Mucosa of gallbladder (tissue), 1 donor: ENCODE data around the gene BLMH. TPM values are rescaled to one million over a fixed set of nuclear protein-coding genes. Genes with fewer than 3 reads are reported as not detected.

Source experiments
- DNase-seq: peaks from one replicate; pipeline ENCODE4 v3.0.0-alpha.2; 2020; ENCODE audit warnings: low spot score
- total RNA-seq: library from RNA; stranded (reverse); gene quantifications from one replicate; pipeline ENCODE4 v1.2.1, GENCODE V29; 2021
- donor health status: DM: no; HTN: no; CAD: no.

BLMH gene
- 30.2 TPM for total RNA-seq

- DNase-seq = peak; percentile 79
Observed at GRCh38 chr17:30291543-30292285, at the start of gene BLMH. TSS of gene BLMH (minus strand) at chr17:30291944. CDS start at chr17:30291819, 125 bp downstream.

- DNase-seq = no peak
Observed at GRCh38 chr17:30340801-30341356, 49.1 kb upstream of the BLMH start.

GRCh38 chr17:30339086-30339485, 47.3 kb upstream of the BLMH start:
- no peak for DNase-seq

- DNase-seq = no peak
Observed at GRCh38 chr17:30337393-30337999, 45.8 kb upstream of the BLMH start.

- no peak for DNase-seq
Observed at GRCh38 chr17:30336369-30337171, 44.8 kb upstream of the BLMH start.

GRCh38 chr17:30334421-30334820, 42.7 kb upstream of the BLMH start:
- DNase-seq = no peak

- DNase-seq = no peak
Observed at GRCh38 chr17:30333503-30334360, 42.0 kb upstream of the BLMH start, which contains the start of gene TMIGD1. TSS of gene TMIGD1 (minus strand) at chr17:30334057. CDS start at chr17:30332133, 1,924 bp downstream.

- no peak for DNase-seq
Observed at GRCh38 chr17:30332057-30332542, 40.4 kb upstream of the BLMH start.

GRCh38 chr17:30326809-30327208, 35.1 kb upstream of the BLMH start:
- DNase-seq = no peak

- DNase-seq = no peak
Observed at GRCh38 chr17:30324723-30325122, 33.0 kb upstream of the BLMH start.

- DNase-seq = no peak
Observed at GRCh38 chr17:30323895-30324319, 32.2 kb upstream of the BLMH start.

GRCh38 chr17:30323262-30323894, 31.6 kb upstream of the BLMH start:
- no peak for DNase-seq

- no peak for DNase-seq
Observed at GRCh38 chr17:30321314-30321713, 29.6 kb upstream of the BLMH start.

GRCh38 chr17:30318155-30318554, 26.4 kb upstream of the BLMH start:
- DNase-seq = no peak

GRCh38 chr17:30316736-30317135, 25.0 kb upstream of the BLMH start:
- DNase-seq = no peak

- DNase-seq = no peak
Observed at GRCh38 chr17:30315106-30315505, 23.4 kb upstream of the BLMH start.

GRCh38 chr17:30314474-30314873, 22.7 kb upstream of the BLMH start:
- DNase-seq = no peak

GRCh38 chr17:30312226-30312625, 20.5 kb upstream of the BLMH start:
- no peak for DNase-seq

- no peak for DNase-seq
Observed at GRCh38 chr17:30310562-30310961, 18.8 kb upstream of the BLMH start.

GRCh38 chr17:30309591-30309990, 17.8 kb upstream of the BLMH start:
- no peak for DNase-seq

- no peak for DNase-seq
Observed at GRCh38 chr17:30308406-30308805, 16.7 kb upstream of the BLMH start.
